Activated CD4-positive, alpha-beta T cell treated with anti-CD3 and anti-CD28 coated beads, Interleukin-2, amount 10 ng/mL, durations not matched to agents 7 days and 5 days (primary cell): Measurements from ENCODE around the gene VWA2. TPM values are rescaled to one million over a fixed set of nuclear protein-coding genes. Genes with fewer than 3 reads are reported as not detected.

Experiments
- CTCF ChIA-PET: fragments of 350-600 bp; sonication (Branson Sonifier 250); formaldehyde crosslinking; loops from one replicate; lab custom pipeline; 2021; ENCODE audit warnings: antibody characterized with exemption; lab: Charles Lee
- POLR2A ChIA-PET: fragments of 350-600 bp; sonication (Branson Sonifier 250); formaldehyde crosslinking; loops from one replicate; lab custom pipeline; 2021; ENCODE audit warnings: antibody characterized with exemption; lab: Charles Lee
- DNase-seq: peaks from one replicate; pipeline ENCODE4 v3.0.0-alpha.2; 2020
- H3K27ac Mint-ChIP-seq: one replicate; pipeline ENCODE4 v1.8.0; 2021; ENCODE audit warnings: mild to moderate bottlenecking, moderate library complexity, mixed read lengths
- H3K27me3 Mint-ChIP-seq: one replicate; pipeline ENCODE4 v1.8.0; 2021; ENCODE audit warnings: mixed read lengths
- H3K36me3 Mint-ChIP-seq: one replicate; pipeline ENCODE4 v1.8.0; 2021; ENCODE audit warnings: low read depth, mixed read lengths
- H3K4me1 Mint-ChIP-seq: one replicate; pipeline ENCODE4 v1.8.0; 2021; ENCODE audit warnings: mixed read lengths
- H3K4me3 Mint-ChIP-seq: one replicate; pipeline ENCODE4 v1.8.0; 2021; ENCODE audit warnings: mild to moderate bottlenecking, moderate library complexity, mixed read lengths
- H3K9me3 Mint-ChIP-seq: one replicate; pipeline ENCODE4 v1.8.0; 2021; ENCODE audit warnings: mixed read lengths
- total RNA-seq, 2 experiments: library from RNA; stranded (reverse); gene quantifications; one replicate each; pipeline ENCODE4 v1.2.3, GENCODE V29; 2021

The VWA2 gene
- total RNA-seq, 2 experiments from 2014 or later = not detected

GRCh38 chr10:114283091-114283490, 44.0 kb downstream of the VWA2 start:
- H3K4me3 Mint-ChIP-seq = no peak overlapping the region
- H3K27ac Mint-ChIP-seq = no peak overlapping the region
- ChIA-PET CTCF (interaction anchor here (0.7 to 2.3 kb wide), 2 partner anchors 10 to 17 kb away, joined by 3 to 7 read pairs; no protein-coding TSS in a partner anchor), POLR2A (no interaction called here)
- H3K36me3 Mint-ChIP-seq = no peaks in the 10 kb centered on the region
- H3K27me3 Mint-ChIP-seq = peaks cover 2% of the 10 kb centered on the region
- H3K9me3 Mint-ChIP-seq = no peaks in the 10 kb centered on the region
- no peaks in the 10 kb centered on the region for H3K4me1 Mint-ChIP-seq
- no peak for DNase-seq

- no peaks in the 10 kb centered on the region for H3K9me3 Mint-ChIP-seq
- ChIA-PET POLR2A (no interaction called here), CTCF (interaction anchor here (2.3 kb wide), 1 partner anchor 11 kb away, joined by 7 read pairs; no protein-coding TSS in a partner anchor)
- H3K4me3 Mint-ChIP-seq = no peak overlapping the region
- H3K27ac Mint-ChIP-seq = no peak overlapping the region
- no peaks in the 10 kb centered on the region for H3K4me1 Mint-ChIP-seq
- no peak for DNase-seq
- peaks cover 2% of the 10 kb centered on the region for H3K27me3 Mint-ChIP-seq
- H3K36me3 Mint-ChIP-seq = no peaks in the 10 kb centered on the region
These were observed 44.6 kb downstream of the VWA2 start for GRCh38 chr10:114283535-114284234.

GRCh38 chr10:114284346-114285071, 45.5 kb downstream of the VWA2 start:
- Mint-ChIP-seq H3K9me3 (no peaks in the 10 kb centered on the region), H3K36me3 (no peaks in the 10 kb centered on the region), H3K4me1 (no peaks in the 10 kb centered on the region), H3K27me3 (peaks cover 2% of the 10 kb centered on the region), H3K27ac (no peak overlapping the region), H3K4me3 (no peak overlapping the region)
- DNase-seq = no peak
- POLR2A ChIA-PET = no interaction called here
- CTCF ChIA-PET = interaction anchor here (2.3 kb wide), 1 partner anchor 12 kb away, joined by 7 read pairs; no protein-coding TSS in a partner anchor

GRCh38 chr10:114285961-114286441, 46.9 kb downstream of the VWA2 start:
- ChIA-PET CTCF (interaction anchor here (1.3 kb wide), 3 partner anchors 12 to 27 kb away, joined by 3 to 4 read pairs (median 3); no protein-coding TSS in a partner anchor), POLR2A (no interaction called here)
- H3K36me3 Mint-ChIP-seq = no peaks in the 10 kb centered on the region
- H3K27me3 Mint-ChIP-seq = peaks cover 2% of the 10 kb centered on the region
- no peaks in the 10 kb centered on the region for H3K9me3 Mint-ChIP-seq
- no peaks in the 10 kb centered on the region for H3K4me1 Mint-ChIP-seq
- DNase-seq = no peak
- H3K4me3 Mint-ChIP-seq = no peak overlapping the region
- H3K27ac Mint-ChIP-seq = no peak overlapping the region

GRCh38 chr10:114286921-114287320, 47.9 kb downstream of the VWA2 start:
- Mint-ChIP-seq H3K27ac (no peak overlapping the region), H3K36me3 (no peaks in the 10 kb centered on the region), H3K9me3 (no peaks in the 10 kb centered on the region), H3K27me3 (peaks cover 2% of the 10 kb centered on the region), H3K4me1 (no peaks in the 10 kb centered on the region), H3K4me3 (no peak overlapping the region)
- ChIA-PET CTCF (interaction anchor here (1.2 to 1.3 kb wide), 4 partner anchors 11 to 26 kb away, joined by 3 to 4 read pairs (median 3); no protein-coding TSS in a partner anchor), POLR2A (no interaction called here)
- DNase-seq = no peak

GRCh38 chr10:114288424-114289095, 49.5 kb downstream of the VWA2 start:
- Mint-ChIP-seq H3K27ac (no peak overlapping the region), H3K4me3 (no peak overlapping the region), H3K27me3 (peaks cover 2% of the 10 kb centered on the region), H3K9me3 (no peaks in the 10 kb centered on the region), H3K4me1 (no peaks in the 10 kb centered on the region), H3K36me3 (no peaks in the 10 kb centered on the region)
- POLR2A ChIA-PET = no interaction called here
- CTCF ChIA-PET = interaction anchor here (1.2 kb wide), 1 partner anchor 15 kb away, joined by 3 read pairs; no protein-coding TSS in a partner anchor
- no peak for DNase-seq

- Mint-ChIP-seq H3K4me3 (no peak overlapping the region), H3K27ac (no peak overlapping the region), H3K9me3 (no peaks in the 10 kb centered on the region), H3K36me3 (no peaks in the 10 kb centered on the region), H3K4me1 (no peaks in the 10 kb centered on the region), H3K27me3 (peaks cover 2% of the 10 kb centered on the region)
- ChIA-PET CTCF (no interaction called here), POLR2A (no interaction called here)
- no peak for DNase-seq
These were observed 50.0 kb downstream of the VWA2 start for GRCh38 chr10:114289096-114289436.

- H3K27me3 Mint-ChIP-seq = peaks cover 2% of the 10 kb centered on the region
- H3K27ac Mint-ChIP-seq = no peak overlapping the region
- no peaks in the 10 kb centered on the region for H3K4me1 Mint-ChIP-seq
- ChIA-PET CTCF (interaction anchor here (1.0 kb wide), 1 partner anchor 14 kb away, joined by 6 read pairs; no protein-coding TSS in a partner anchor), POLR2A (no interaction called here)
- H3K4me3 Mint-ChIP-seq = no peak overlapping the region
- peaks cover 6% of the 10 kb centered on the region for H3K36me3 Mint-ChIP-seq
- H3K9me3 Mint-ChIP-seq = peaks cover 7% of the 10 kb centered on the region
- DNase-seq = no peak
These were observed 51.0 kb downstream of the VWA2 start for GRCh38 chr10:114290038-114290437.

GRCh38 chr10:114291076-114291475, 52.0 kb downstream of the VWA2 start:
- CTCF ChIA-PET = no interaction called here
- POLR2A ChIA-PET = no interaction called here
- Mint-ChIP-seq H3K9me3 (peaks cover 17% of the 10 kb centered on the region), H3K4me3 (no peak overlapping the region), H3K27ac (no peak overlapping the region), H3K4me1 (no peaks in the 10 kb centered on the region), H3K36me3 (peaks cover 10% of the 10 kb centered on the region), H3K27me3 (peaks cover 2% of the 10 kb centered on the region)
- DNase-seq = no peak

GRCh38 chr10:114291516-114291915, 52.5 kb downstream of the VWA2 start:
- Mint-ChIP-seq H3K27ac (no peak overlapping the region), H3K9me3 (peaks cover 21% of the 10 kb centered on the region), H3K27me3 (peaks cover 2% of the 10 kb centered on the region), H3K4me1 (no peaks in the 10 kb centered on the region), H3K36me3 (peaks cover 12% of the 10 kb centered on the region), H3K4me3 (no peak overlapping the region)
- DNase-seq = no peak
- CTCF ChIA-PET = no interaction called here
- POLR2A ChIA-PET = no interaction called here

- no peak for DNase-seq
- Mint-ChIP-seq H3K4me1 (no peaks in the 10 kb centered on the region), H3K4me3 (no peak overlapping the region), H3K27me3 (no peaks in the 10 kb centered on the region), H3K27ac (no peak overlapping the region), H3K36me3 (peaks cover 12% of the 10 kb centered on the region), H3K9me3 (peaks cover 21% of the 10 kb centered on the region)
- POLR2A ChIA-PET = no interaction called here
- CTCF ChIA-PET = no interaction called here
These were observed 54.0 kb downstream of the VWA2 start for GRCh38 chr10:114293075-114293474.

GRCh38 chr10:114294549-114294948, 55.5 kb downstream of the VWA2 start:
- Mint-ChIP-seq H3K27me3 (no peaks in the 10 kb centered on the region), H3K4me3 (no peak overlapping the region), H3K36me3 (peaks cover 12% of the 10 kb centered on the region), H3K9me3 (peaks cover 21% of the 10 kb centered on the region), H3K27ac (no peak overlapping the region), H3K4me1 (no peaks in the 10 kb centered on the region)
- ChIA-PET POLR2A (no interaction called here), CTCF (no interaction called here)
- DNase-seq = no peak

- no peak overlapping the region for H3K27ac Mint-ChIP-seq
- no peaks in the 10 kb centered on the region for H3K4me1 Mint-ChIP-seq
- ChIA-PET CTCF (no interaction called here), POLR2A (no interaction called here)
- peaks cover 21% of the 10 kb centered on the region for H3K9me3 Mint-ChIP-seq
- H3K27me3 Mint-ChIP-seq = no peaks in the 10 kb centered on the region
- peaks cover 12% of the 10 kb centered on the region for H3K36me3 Mint-ChIP-seq
- no peak overlapping the region for H3K4me3 Mint-ChIP-seq
- no peak for DNase-seq
These were observed 56.3 kb downstream of the VWA2 start for GRCh38 chr10:114295393-114295792.
